Gastrocnemius medialis (tissue), 4 donors: ENCODE data around the gene LRP4.

Experiments
- CTCF ChIP-seq, 5 experiments: fragments of 450-650 bp in 3 of 5; fragments of 200-600 bp in 2 of 5; sonication (generic) in 2 of 5; IDR thresholded peaks in 4 of 5; conservative IDR thresholded peaks in 1 of 5; 1 replicate in 4 of 5; 2 replicates in 1 of 5; pipeline ENCODE4 v1.5.1; 2016 to 2019; ENCODE audit warnings: antibody characterized with exemption in 5 of 5, mild to moderate bottlenecking in 3 of 5, moderate library complexity in 3 of 5
- POLR2A ChIP-seq, 2 donors: fragments of 450-650 bp; IDR thresholded peaks; one replicate each; pipeline ENCODE4 v1.6.1; 2017; ENCODE audit warnings: antibody characterized with exemption in 2 of 2, mild to moderate bottlenecking in 2 of 2, moderate library complexity in 2 of 2

GRCh38 chr11:46856605-46857343 lies 61.6 kb downstream of the LRP4 start:
- TF ChIP-seq CTCF (IDR thresholded peaks at IDR 0.05 in 4 of 5, conservative IDR thresholded peaks at IDR 0.05 in 1 of 5): no peak
- no peak for TF ChIP-seq POLR2A (IDR thresholded peaks at IDR 0.05)
